SK-N-SH (cell line): ENCODE measurements around the gene NFKBIE.
A peak's percentile ranks its signal among the peaks of the same experiment; 100 is the strongest.

ENCODE experiments used
- CTCF ChIP-seq: fragments of 200-600 bp; sonication (generic); IDR thresholded peaks from 2 replicates; pipeline ENCODE4 v1.6.1; 2017; ENCODE audit warnings: antibody characterized with exemption, mild to moderate bottlenecking, moderate library complexity
- EP300 ChIP-seq, 2 experiments: IDR thresholded peaks; 2 replicates each; pipeline versions ENCODE4 v1.4.0 to v1.6.1; 2012; ENCODE audit warnings: borderline replicate concordance in 1 of 2, low read depth in 1 of 2, low read length in 1 of 2
- EZH2phosphoT487 ChIP-seq: fragments of 200-600 bp; sonication (generic); IDR thresholded peaks from 2 replicates; pipeline ENCODE4 v1.6.1; 2017; ENCODE audit warnings: low read depth, mixed run types, mild to moderate bottlenecking, antibody characterized with exemption, moderate library complexity, borderline replicate concordance
- FOSL2 ChIP-seq: IDR thresholded peaks from 2 replicates; pipeline ENCODE4 v1.4.0; 2012; ENCODE audit warnings: low read depth, mild to moderate bottlenecking, moderate library complexity, borderline replicate concordance
- NFIC ChIP-seq: IDR thresholded peaks from 2 replicates; pipeline ENCODE4 v1.4.0; 2012; ENCODE audit warnings: borderline replicate concordance
- NRF1 ChIP-seq: IDR thresholded peaks from 2 replicates; pipeline ENCODE4 v1.6.1; 2012; ENCODE audit warnings: low read depth, mild to moderate bottlenecking, low read length
- POLR2AphosphoS5 ChIP-seq: IDR thresholded peaks from 2 replicates; pipeline ENCODE4 v1.6.1; 2012; ENCODE audit warnings: low read depth, low read length
- RAD21 ChIP-seq: IDR thresholded peaks from 2 replicates; pipeline ENCODE4 v1.6.1; 2012; ENCODE audit warnings: mild to moderate bottlenecking, low read length
- RCOR1 ChIP-seq: fragments of 150-350 bp; IDR thresholded peaks from 2 replicates; pipeline ENCODE4 v1.6.1; 2017; ENCODE audit warnings: antibody characterized with exemption, low read length
- SMC3 ChIP-seq: IDR thresholded peaks from 2 replicates; pipeline ENCODE4 v1.6.1; 2012; ENCODE audit warnings: low read depth, low read length, improper control_type of control experiment
- TCF12 ChIP-seq: IDR thresholded peaks from 2 replicates; pipeline ENCODE4 v1.4.0; 2012
- TEAD4 ChIP-seq: IDR thresholded peaks from 2 replicates; pipeline ENCODE4 v1.4.0; 2012; ENCODE audit warnings: mild to moderate bottlenecking, borderline replicate concordance; ENCODE audit not compliant: insufficient read depth

- TF ChIP-seq FOSL2 (no peak), NRF1 (no peak), RAD21 (peak; percentile 76), CTCF (peak; percentile 83), POLR2AphosphoS5 (no peak), EP300 (IDR thresholded peaks at IDR 0.05; ENCODE audit: borderline replicate concordance in 1 of 2, low read depth in 1 of 2, low read length in 1 of 2) (no peak), NFIC (peak; percentile 96), RCOR1 (peak; percentile 55), TCF12 (peak; percentile 54; the same call in 1 of the 2 replicates), EZH2phosphoT487 (no peak), TEAD4 (no peak), SMC3 (peak; percentile 66)
These were observed 43.9 kb downstream of the NFKBIE start for GRCh38 chr6:44221291-44221960.
